GM19035 (cell line): ENCODE results near the gene TSC2.
"Not testable (repeated sequence)": the region's sequence is repeated elsewhere in the genome, so short reads cannot be mapped to it uniquely, and the experiment has no call there.

Experiments used
- ATAC-seq: cut with Tn5 transposase; IDR thresholded peaks from one replicate; pipeline ENCODE4 v1.9.1; 2021; ENCODE audit not compliant: unreplicated experiment

TSC2 gene

DNA sequence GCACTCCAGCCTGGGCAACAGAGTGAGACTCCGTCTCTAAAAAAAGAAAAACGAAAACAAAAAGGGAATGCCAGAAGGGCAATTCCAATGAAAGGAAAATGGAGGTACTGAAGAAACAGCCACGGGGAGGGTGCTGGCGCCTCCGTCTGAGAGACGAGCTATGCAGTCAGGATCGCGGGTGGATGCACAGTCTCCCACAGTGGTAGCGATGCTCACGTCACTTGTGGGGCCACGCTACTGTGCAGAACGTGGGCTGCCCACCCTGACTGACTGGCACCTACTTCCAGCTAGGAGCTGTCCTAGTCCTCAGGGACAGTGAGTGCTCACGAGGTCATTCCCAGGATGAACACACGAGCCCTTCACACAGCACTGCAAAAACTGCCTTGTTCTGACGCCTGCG, 53.8 kb downstream of the TSC2 start:
- ATAC-seq, result not testable (repeated sequence)

DNA sequence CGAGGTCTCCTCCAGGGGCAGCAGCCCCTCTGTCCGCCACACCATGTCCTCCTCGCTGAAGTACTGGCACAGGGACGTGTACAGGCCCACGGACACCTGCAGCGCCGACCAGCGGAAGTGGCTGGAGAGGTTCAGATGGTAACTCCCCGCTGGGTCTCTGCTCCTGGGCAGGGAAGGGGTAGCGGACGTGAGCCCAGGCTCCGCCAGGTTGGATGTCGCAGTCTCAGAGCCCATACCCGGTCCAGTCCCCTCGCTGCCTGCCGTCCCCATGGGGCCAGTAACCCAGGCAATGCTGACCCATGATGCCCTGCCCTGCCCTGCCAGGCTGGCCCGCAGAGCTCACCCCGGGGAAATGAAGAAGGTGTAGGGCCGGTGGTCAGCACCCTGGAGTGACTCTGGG, 54.7 kb downstream of the TSC2 start:
- ATAC-seq, result no peak

DNA sequence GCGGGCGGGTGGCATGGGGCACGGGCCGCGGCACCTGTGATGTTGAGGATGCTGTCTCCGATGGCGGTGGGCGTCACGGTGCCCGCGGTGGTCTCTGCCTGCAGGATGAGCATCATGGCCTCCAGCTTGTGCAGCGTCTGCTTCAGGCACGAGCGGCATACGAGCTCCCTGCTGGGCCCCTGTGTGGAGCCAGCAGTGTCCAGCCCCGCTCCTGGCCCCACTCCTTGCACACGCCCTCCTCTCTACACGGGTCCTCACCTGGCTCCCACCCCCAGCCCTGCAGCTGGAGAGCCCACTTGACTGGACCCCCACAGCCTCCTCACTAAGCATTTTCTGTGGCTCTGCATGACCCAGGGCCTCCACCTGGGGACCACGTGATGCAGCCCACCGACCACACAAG, 56.7 kb downstream of the TSC2 start:
- ATAC-seq, result not testable (repeated sequence)

DNA sequence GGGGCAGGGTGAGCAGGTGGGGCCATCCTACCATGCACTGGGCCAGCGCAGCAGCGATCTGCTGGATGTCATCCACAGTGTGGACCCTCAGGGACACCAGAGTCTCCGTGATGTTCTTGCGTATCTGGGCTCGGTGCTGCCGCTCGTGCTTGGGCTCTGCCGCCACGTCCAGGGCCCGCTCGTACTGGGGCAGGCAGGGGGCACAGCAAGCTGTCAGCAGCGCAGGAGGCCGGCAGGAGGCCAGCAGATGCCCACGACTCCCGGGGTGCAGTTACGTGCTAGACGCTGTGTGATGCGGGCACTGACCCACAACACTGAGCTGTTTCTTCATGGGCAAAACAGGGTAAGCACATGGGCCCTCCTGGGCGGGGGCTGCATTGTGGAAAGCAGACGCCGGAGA, 57.5 kb downstream of the TSC2 start:
- ATAC-seq, result not testable (repeated sequence)

DNA sequence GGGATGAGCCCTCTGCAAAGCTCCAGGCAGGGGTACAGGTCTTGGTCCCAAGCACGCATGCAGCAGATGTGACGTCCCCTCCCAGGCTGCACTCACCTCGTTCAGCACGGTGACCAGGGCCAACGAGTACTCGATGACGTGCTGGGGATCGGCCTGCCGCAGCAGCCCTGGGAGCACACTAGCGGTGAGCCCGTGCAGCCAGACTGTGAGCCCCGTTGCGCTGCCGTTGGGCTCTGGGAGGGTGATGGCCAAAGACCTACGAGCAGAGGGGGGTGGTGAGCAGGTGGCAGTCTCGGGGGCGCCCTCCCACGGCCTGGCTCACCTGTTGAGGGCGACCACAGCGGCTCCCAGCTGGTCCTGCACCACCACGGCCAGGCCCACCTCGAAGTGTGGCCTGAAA, 58.0 kb downstream of the TSC2 start:
- not testable (repeated sequence) for ATAC-seq

DNA sequence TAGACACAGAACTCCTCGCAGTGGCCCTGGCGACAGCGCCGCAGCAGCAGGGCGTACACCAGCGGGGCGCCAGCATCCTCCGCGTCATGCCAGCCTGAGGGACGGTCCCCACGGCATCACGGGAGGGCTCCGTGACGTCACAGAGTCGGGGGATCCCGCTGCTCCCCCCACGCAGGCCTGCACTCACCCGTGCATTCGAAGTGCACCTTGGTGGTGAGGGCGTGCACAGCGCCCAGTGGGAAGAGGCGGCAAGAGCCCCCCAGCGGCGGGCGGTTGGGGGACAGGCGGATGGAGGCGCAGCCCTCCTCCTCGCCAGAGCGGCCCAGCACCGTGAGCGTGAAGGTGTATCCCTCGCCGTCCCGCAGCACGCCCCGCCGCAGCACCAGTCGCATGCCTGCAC, 58.4 kb downstream of the TSC2 start:
- ATAC-seq, result not testable (repeated sequence)

DNA sequence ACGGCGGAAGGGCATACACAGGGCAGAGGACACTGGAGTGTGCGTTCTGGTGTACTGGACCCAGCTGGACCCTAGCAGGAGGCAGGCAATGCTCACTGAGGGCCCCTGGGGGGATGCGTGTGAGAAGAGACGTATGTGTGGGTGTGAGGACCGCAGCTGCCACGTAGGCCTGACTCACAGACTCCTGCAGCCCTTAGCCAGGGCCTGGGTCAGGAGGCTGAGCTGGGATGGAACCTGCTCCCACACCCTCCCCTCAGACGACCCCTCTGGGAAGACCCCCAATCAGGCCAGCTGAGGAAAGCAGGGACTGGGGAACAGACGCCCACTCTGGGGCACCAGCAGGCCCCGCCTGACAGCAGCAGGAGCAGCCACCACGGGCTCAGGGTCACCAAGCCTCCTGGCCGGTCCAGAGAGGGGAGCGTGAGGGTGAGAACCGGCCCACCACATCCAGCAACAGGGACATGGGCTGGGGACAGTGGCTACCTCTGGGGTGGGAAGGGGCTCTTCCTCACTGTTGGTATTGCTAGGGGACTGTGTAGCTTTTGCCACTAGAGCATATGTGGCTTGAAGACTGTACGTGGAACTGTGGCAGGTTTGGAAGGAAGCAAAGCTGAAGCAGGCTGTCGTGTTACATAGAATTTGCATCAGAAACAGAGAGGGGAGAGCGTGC, 59.5 kb downstream of the TSC2 start:
- ATAC-seq, result not testable (repeated sequence)

DNA sequence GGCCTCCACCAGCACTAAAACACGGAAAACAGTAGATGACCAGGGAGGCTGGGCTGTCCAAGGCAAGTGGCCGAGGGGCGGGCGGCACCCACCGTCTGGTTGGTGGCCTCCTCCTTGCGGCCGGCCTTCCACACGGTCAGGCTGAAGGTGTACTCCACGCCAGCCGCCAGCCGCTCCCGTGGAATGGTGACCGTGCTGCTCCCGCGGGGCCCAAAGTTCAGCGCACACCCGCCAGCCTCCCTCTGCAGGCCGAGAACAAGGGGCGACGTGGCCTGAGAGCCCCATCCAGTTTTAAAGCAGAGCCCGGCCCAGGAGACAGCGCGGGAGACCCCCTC, 60.0 kb downstream of the TSC2 start:
- ATAC-seq, result not testable (repeated sequence)

DNA sequence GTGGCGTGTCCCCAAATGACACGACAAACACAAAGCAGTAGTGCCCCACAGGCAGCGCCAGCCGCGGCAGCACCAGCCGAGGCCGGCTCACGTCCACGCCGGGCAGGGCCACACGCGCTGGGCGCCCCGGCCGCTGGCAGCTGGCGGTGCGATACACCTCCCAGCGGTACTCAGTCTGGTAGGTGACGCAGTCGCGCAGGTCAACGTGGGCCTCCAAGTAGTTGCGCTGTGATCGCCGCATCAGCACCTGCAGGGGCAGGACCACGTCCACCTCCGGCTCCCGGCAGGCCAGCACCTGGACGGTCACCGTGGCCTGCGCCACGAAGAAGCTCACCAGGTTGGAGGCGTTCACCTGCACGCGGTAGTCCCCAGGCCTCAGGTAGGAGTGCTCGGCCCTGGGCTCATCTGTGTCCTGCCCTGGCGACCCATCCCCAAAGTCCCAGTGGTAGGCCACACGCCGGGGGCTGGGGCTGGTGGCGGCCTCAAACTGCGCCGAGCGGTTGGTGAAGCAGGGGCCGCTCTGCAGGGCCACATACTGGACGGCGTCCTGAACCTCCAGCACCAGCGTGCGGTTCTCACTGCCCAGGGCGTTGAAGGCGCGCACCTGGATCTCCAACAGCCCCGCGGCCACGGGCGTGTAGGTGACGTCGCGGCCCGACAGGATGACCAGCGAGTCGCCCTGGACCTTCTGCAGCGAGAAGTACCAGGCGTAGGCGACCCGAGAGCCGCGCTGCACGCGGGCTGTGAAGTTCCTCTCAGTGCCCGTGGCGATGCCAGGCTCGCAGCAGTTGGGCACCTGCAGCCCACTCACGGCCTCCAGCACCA, 60.9 kb downstream of the TSC2 start:
- not testable (repeated sequence) for ATAC-seq

DNA sequence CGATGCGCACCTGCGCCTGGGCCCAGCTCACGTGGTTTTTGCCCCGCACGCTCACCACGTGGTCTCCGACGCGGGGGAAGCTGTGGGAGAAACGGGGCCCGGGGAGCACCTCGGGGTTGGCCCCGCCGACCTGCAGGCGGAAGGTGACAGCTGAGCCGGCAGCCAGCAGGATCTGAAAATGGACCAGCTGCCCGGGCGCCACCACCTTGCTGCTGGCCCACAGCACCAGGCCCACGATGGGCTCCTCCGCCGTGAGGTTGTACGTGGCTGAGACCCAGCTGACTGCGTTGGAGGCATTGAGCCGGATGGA, 61.4 kb downstream of the TSC2 start:
- ATAC-seq, result not testable (repeated sequence)

DNA sequence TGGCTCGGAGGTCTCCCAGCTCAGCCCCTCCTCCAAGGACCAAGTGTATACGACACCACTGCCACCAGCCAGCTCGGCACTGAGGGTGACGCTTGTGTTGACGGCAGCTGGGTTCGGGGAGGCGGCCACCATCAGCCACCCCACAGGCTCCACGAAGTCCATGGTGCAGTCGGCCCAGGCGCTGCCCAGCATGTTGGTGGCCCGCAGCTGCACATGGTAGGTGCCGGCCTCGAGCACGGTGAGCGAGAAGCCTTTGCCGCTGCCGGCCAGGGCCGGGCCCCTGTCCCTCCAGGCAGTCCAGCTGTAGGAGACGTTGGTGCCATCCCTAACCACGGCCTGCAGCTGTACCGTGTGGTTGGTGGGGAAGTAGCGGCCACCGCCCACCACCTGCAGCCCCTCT, 62.1 kb downstream of the TSC2 start:
- ATAC-seq, result not testable (repeated sequence)

DNA sequence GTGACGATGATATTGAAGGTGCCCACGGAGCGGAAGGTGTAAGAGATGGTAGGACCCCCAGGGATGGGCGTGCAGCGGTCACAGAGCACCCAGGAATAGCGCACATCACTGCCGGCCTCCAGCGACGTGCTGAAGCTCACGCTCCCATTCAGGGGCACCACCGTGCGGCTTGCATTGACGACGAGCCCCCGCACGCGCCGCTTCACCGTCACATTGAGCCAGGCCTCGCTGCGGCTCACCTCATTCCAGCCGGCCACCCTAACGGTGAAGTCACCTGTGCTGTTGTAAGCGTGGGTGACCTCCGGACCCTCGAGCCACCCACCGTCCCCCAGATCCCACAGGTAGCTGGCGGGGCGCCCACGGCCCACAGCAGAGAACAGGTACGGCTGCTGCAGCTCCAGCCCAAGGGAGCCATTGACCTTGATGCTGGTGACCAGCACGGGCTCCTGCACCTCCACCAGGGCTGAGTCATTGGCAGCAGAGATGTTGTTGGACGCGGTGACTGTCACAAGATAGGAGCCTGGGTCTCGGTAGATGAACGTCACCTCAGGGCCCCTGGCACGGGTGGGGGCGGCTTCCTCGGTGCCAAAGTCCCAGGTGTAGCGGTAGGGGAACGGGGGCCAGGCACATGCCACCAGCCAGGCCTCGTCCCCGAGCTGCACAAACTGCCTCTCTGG, 62.7 kb downstream of the TSC2 start:
- not testable (repeated sequence) for ATAC-seq

DNA sequence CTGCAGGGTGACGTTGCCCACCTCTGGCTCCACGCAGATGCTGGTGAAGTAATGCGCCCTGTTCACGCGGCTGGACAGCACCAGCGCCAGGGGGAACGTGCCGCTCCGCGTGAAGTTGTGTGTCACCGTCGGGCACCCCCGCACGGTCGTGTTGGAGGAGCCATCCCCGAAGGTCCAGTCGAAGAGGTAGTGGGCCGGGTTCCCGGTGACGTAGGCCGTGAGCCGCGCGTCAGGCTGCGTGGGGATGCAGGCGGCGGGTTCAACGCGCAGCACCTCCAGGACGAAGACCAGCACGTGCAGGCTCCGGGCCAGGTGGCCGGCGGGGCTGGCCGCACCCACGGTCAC, 63.2 kb downstream of the TSC2 start:
- not testable (repeated sequence) for ATAC-seq

DNA sequence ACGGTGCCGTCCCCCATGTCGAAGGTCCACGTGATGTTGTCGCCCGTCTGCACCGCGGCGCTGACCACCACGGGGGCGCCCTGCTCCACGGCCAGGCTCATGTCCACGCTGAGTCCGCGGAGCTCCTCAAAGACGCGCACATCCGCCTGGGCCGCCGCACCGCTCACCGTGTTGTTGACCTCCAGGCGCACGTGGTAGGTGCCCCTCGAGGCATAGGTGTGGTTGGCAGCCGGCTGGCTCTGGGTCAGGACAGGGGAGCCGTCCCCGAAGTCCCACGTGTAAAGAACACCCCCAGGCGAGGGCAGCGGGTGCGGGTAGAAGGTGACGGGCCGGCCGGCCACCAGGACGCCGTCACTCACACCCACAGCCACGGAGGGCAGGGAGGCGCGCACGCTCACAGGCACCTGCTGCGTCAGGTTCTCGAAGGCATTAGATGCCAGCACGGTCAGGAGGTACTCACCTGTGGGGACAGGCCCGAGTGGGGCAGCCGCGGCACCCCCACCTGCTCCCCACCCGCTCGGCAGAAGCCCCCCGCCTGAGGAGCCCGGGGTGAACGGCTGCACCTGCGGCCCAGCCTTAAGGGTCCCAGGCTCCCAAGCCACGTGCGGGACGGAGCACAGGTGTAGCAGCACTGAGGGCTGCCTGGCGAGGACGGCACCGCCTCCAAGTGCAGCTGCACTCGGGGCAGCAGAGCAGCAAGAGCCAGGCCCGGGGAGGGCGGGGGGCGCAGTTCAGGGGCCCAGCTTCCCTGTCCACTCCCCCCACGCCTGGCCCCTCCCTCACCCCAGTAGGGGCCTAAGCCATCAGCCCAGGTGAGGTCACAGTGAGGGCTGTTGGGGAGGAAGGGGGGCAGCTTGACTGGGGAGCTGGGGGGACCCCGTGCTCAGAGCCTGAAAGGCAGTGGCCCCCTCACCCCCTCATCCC, 63.9 kb downstream of the TSC2 start:
- ATAC-seq, result not testable (repeated sequence)

DNA sequence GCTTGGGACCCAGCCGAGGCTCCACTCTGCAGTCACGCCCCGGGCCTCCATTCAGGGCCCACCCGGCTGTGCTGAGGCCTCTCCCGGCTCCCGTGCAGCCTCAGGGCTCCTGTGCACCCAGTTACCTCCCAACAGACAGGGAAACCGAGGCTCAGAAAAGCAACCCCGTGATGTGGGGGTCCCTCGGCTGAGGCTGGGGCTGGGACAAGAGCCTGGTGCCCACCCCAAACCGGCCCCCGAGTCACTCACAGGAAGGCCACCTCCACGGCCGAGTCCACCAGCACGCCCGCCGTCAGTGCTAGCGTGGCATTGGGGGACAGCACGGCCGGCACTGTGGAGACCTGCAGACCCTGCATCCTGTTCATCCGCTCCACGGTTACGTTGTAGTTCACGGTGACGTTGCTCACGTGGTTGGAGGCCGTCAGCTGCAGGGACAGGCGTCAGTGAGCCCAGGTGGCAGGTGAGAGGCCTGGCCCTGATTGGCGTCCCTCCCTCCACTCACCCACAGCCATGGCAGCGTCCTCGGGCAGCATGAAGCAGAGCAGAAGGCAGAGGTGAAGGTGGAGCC, 64.8 kb downstream of the TSC2 start:
- ATAC-seq, result not testable (repeated sequence)

DNA sequence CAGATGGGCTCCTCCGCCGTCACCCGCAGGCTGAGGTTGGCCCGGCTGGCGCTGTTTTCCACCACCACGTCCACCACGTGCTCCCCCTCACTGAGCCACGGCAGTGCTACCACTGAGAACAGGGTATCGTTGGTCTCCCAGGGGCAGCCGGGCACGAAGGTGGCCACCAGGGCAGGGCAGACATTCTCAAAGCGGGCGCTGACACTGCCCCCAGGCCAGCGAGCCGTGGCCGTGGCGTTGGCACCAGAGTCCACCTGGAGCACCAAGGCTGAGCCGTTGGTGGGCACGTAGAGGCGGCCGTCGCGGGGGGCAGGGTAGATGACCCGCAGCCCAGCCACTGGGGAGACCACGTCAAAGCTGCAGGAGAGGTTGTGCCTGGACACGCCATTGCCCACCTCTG, 66.4 kb downstream of the TSC2 start:
- ATAC-seq, result not testable (repeated sequence)

DNA sequence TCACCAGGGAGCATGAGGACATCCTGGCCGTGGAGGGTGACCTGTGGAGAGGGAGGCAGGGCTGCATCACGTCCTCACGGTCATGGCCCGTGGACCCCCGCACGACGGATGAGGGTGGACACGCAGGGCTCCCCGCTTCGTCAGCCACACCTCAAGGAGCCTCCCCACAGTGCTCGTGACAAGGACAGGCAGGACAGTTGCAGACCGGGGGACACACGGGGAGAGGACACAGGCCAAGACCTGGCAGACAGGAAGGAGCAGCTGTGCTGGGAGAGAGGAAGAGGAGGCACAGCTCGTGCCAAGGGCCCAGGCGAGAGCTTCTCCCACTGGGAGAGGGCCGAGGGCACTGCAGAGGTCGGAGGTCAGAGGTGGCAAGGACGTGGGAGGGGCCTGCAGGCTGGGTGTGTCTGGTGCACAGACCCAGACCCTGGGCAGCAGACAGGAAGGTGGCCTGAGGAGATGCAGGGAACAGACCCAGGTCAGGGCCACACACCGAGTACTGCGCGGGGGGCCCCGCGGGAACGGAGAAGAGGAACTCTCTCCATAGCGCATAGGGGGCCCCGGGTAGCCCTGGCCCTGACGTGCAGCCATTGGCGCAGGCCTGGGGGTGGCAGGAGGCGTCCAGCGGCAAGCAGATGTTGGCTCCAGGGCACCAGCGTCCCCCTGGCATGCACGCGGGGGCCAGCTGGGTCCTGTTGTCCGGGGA, 67.3 kb downstream of the TSC2 start:
- not testable (repeated sequence) for ATAC-seq

DNA sequence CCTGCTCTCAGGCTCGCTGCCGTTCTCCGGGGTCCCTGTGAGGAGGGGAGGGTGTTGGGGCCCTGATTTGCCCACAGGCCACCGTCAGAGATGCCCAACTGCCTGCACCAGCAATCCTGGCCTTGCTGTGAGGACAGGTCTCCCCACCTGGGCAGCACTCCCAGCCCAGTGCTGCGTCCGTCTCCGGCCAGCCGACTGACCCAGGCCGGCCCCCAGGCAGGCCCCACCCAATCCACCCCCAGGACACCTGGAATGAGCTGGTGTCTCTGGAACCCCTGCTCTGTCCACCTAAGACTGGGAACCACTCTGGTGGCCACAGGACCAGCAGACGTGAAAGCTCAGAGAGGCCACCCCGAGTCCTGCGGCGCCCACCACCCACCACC, 67.8 kb downstream of the TSC2 start:
- no peak for ATAC-seq

DNA sequence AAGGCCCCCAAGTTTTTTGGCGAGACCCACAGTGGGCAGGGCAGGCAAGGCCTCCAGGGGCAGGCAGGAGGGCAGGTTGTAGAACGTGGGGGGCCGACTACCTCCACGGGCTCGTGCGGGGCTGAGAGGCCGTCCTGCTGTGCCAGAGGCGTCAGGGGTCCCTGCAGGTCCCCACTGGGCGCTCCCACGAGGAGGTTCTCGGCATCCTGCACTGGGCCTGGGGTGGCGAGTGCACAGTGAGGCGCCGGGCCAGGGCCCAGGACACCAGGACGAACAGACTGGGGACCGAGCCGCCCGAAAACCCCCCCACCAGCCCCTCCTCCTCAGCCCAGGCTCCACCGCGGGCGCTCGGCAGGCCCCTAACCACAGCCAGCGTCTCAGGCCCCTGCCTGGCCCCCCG, 68.6 kb downstream of the TSC2 start:
- not testable (repeated sequence) for ATAC-seq

DNA sequence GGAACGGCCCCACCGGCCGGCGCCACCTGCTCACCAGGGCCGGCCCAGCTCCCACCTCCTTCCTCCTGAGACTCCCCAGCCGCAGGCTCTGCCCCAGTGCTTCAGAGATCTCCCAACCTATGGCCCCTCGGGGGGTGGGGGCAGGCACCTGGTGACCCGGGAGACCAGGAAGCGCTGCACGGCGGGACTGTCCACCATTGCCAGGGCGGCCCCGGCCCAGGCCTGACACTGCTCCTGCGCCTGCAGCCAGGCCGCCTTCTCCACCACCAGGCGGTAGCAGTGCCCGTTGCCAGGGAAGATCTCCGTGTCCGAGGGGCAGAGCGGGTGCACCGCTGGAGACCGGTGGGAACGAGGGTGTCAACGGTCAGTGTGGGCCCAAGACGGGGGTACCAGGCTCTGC, 69.6 kb downstream of the TSC2 start:
- ATAC-seq, result not testable (repeated sequence)
